Activated CD8-positive, alpha-beta memory T cell treated with anti-CD3 and anti-CD28 coated beads for 24 hours (primary cell): ENCODE results near the gene HMGN5.

Experiments
- DNase-seq: peaks from one replicate; pipeline ENCODE4 v3.0.0-alpha.2; 2020

The HMGN5 gene

GRCh38 chrX:81114757-81115156 lies 87.0 kb downstream of the HMGN5 start:
- no peak for DNase-seq

GRCh38 chrX:81110286-81110685 lies 91.4 kb downstream of the HMGN5 start:
- no peak for DNase-seq

GRCh38 chrX:81082649-81083048 lies 119.1 kb downstream of the HMGN5 start:
- DNase-seq: no peak
